Smooth muscle cell (in vitro differentiated cells): ENCODE measurements around the gene MED14. TPM values are rescaled to one million over a fixed set of nuclear protein-coding genes. Genes with fewer than 3 reads are reported as not detected.

ENCODE experiments used
- DNase-seq: peaks from one replicate; lab custom pipeline; 2025; ENCODE audit not compliant: unreplicated experiment; lab: John Stamatoyannopoulos, UW
- H2AFZ ChIP-seq: fragments of 200-600 bp; sonication (generic); 2 replicates; pipeline ENCODE4 v1.6.0; 2016; ENCODE audit warnings: antibody characterized with exemption, low read depth, mild to moderate bottlenecking
- H3F3A ChIP-seq: fragments of 200-600 bp; sonication (generic); 2 replicates; pipeline ENCODE4 v1.6.0; 2017; ENCODE audit warnings: antibody characterized with exemption, low read depth
- H3K27ac ChIP-seq: fragments of 200-600 bp; sonication (generic); 2 replicates; pipeline ENCODE4 v1.5.1; 2016; ENCODE audit warnings: low read depth, mild to moderate bottlenecking
- H3K27me3 ChIP-seq: fragments of 200-600 bp; sonication (generic); 2 replicates; pipeline ENCODE4 v1.6.1; 2016; ENCODE audit warnings: low read depth, mild to moderate bottlenecking
- H3K36me3 ChIP-seq: fragments of 200-600 bp; sonication (generic); 2 replicates; pipeline ENCODE4 v1.5.1; 2016; ENCODE audit warnings: low read depth
- H3K4me1 ChIP-seq: fragments of 200-600 bp; sonication (generic); 2 replicates; pipeline ENCODE4 v1.5.1; 2016; ENCODE audit warnings: low read depth
- H3K4me2 ChIP-seq: fragments of 200-600 bp; sonication (generic); 2 replicates; pipeline ENCODE4 v1.6.0; 2016; ENCODE audit warnings: mild to moderate bottlenecking
- H3K4me3 ChIP-seq: fragments of 200-600 bp; sonication (generic); 2 replicates; pipeline ENCODE4 v1.5.1; 2016; ENCODE audit warnings: mild to moderate bottlenecking
- H3K79me2 ChIP-seq: fragments of 200-600 bp; sonication (generic); 2 replicates; pipeline ENCODE4 v1.6.0; 2016; ENCODE audit warnings: low read depth, mild to moderate bottlenecking
- H3K9ac ChIP-seq: fragments of 200-600 bp; sonication (generic); 2 replicates; pipeline ENCODE4 v1.6.0; 2016; ENCODE audit warnings: low read depth
- H3K9me3 ChIP-seq: fragments of 200-600 bp; sonication (generic); replicated peaks from 2 replicates; pipeline ENCODE4 v1.5.1; 2016; ENCODE audit warnings: low read depth
- H4K20me1 ChIP-seq: fragments of 200-600 bp; sonication (generic); 2 replicates; pipeline ENCODE4 v1.6.0; 2016; ENCODE audit warnings: low read depth
- CTCF ChIP-seq: fragments of 200-600 bp; sonication (generic); IDR thresholded peaks from 2 replicates; pipeline ENCODE4 v1.5.1; 2017; ENCODE audit warnings: borderline replicate concordance, mild to moderate bottlenecking, antibody characterized with exemption; ENCODE audit not compliant: insufficient read depth, poor library complexity, severe bottlenecking
- WGBS: methylation state at CpG from one replicate; pipeline ENCODE4 v1.1.7; 2016; ENCODE audit warnings: low lambda C conversion rate; 5-methylcytosine and 5-hydroxymethylcytosine counted together
- polyA plus RNA-seq: library from polyadenylated mRNA; unstranded; fragments of >200 nt; fragmentation: Nextera tagmentation; extraction: Ambion mirVana; gene quantifications from 2 replicates; pipeline ENCODE4 v1.2.1, GENCODE V29; 2016
- total RNA-seq: library from RNA; depleted of rRNA; stranded (reverse); fragments of >200 nt; gene quantifications from 2 replicates; pipeline ENCODE4 v1.2.3, GENCODE V29; 2014

MED14 gene
- total and polyA plus RNA-seq, 2 experiments from 2014 or later: 9.4 to 56.2 TPM

GRCh38 chrX:40671126-40671525 lies 64.2 kb downstream of the MED14 start:
- H3K4me3 ChIP-seq: no peak overlapping the region
- no peak for DNase-seq
- WGBS: 77% methylated on average over 6 of the region's 6 CpGs
- no peaks in the 10 kb centered on the region for H3F3A ChIP-seq
- H3K9me3 ChIP-seq: no peaks in the 10 kb centered on the region
- H2AFZ ChIP-seq: no peak overlapping the region
- no peaks in the 10 kb centered on the region for H4K20me1 ChIP-seq
- TF ChIP-seq CTCF: no peak
- no peaks in the 10 kb centered on the region for H3K4me1 ChIP-seq
- H3K27ac ChIP-seq: no peak overlapping the region
- H3K27me3 ChIP-seq: no peaks in the 10 kb centered on the region
- no peaks in the 10 kb centered on the region for H3K79me2 ChIP-seq
- H3K4me2 ChIP-seq: no peak overlapping the region
- H3K36me3 ChIP-seq: peaks cover 6% of the 10 kb centered on the region
- H3K9ac ChIP-seq: no peak overlapping the region

- H3K36me3 ChIP-seq: peaks cover 6% of the 10 kb centered on the region
- H2AFZ ChIP-seq: no peak overlapping the region
- TF ChIP-seq CTCF: peak; percentile 32
- no peak overlapping the region for H3K4me3 ChIP-seq
- no peaks in the 10 kb centered on the region for H3K27me3 ChIP-seq
- H3K27ac ChIP-seq: no peak overlapping the region
- H3K79me2 ChIP-seq: no peaks in the 10 kb centered on the region
- H3K4me1 ChIP-seq: no peaks in the 10 kb centered on the region
- no peak for DNase-seq
- no peak overlapping the region for H3K4me2 ChIP-seq
- H3K9ac ChIP-seq: no peak overlapping the region
- H3K9me3 ChIP-seq: no peaks in the 10 kb centered on the region
- no peaks in the 10 kb centered on the region for H3F3A ChIP-seq
- H4K20me1 ChIP-seq: no peaks in the 10 kb centered on the region
- WGBS: 41% methylated on average over 6 of the region's 6 CpGs
These were observed 71.3 kb downstream of the MED14 start for GRCh38 chrX:40663880-40664630.

- Histone ChIP-seq H3F3A (no peaks in the 10 kb centered on the region), H2AFZ (no peak overlapping the region), H3K4me2 (no peak overlapping the region), H3K4me3 (no peak overlapping the region), H3K9me3 (no peaks in the 10 kb centered on the region), H3K4me1 (no peaks in the 10 kb centered on the region), H4K20me1 (no peaks in the 10 kb centered on the region), H3K27me3 (no peaks in the 10 kb centered on the region), H3K9ac (no peak overlapping the region), H3K79me2 (no peaks in the 10 kb centered on the region), H3K27ac (no peak overlapping the region), H3K36me3 (no peaks in the 10 kb centered on the region)
- 97% methylated on average over 3 of the region's 3 CpGs for WGBS
- no peak for DNase-seq
- no peak for TF ChIP-seq CTCF
These were observed 72.1 kb downstream of the MED14 start for GRCh38 chrX:40663078-40663740.
